Right kidney (tissue), 1 donor: Measurements from ENCODE around the gene NDUFS7.
A peak's percentile ranks its signal among the peaks of the same experiment; 100 is the strongest.
"Not testable (repeated sequence)": the region's sequence is repeated elsewhere in the genome, so short reads cannot be mapped to it uniquely, and the experiment has no call there.

Experiments used
- DNase-seq: peaks from one replicate; pipeline ENCODE4 v3.0.0-alpha.2; 2016

Gene NDUFS7

GRCh38 chr19:1417145-1417544, 33.4 kb downstream of the NDUFS7 start:
- no peak for DNase-seq

GRCh38 chr19:1417681-1418495, 34.2 kb downstream of the NDUFS7 start:
- no peak for DNase-seq

GRCh38 chr19:1418496-1418775, 34.7 kb downstream of the NDUFS7 start:
- no peak for DNase-seq

GRCh38 chr19:1418951-1419738, 35.4 kb downstream of the NDUFS7 start:
- DNase-seq = no peak

GRCh38 chr19:1420085-1420484, 36.4 kb downstream of the NDUFS7 start:
- DNase-seq = not testable (repeated sequence)

- no peak for DNase-seq
Measured at GRCh38 chr19:1420590-1420989, 36.9 kb downstream of the NDUFS7 start.

- no peak for DNase-seq
Measured at GRCh38 chr19:1421218-1421957, 37.7 kb downstream of the NDUFS7 start.

GRCh38 chr19:1421958-1422305, 38.2 kb downstream of the NDUFS7 start:
- no peak for DNase-seq

GRCh38 chr19:1422360-1422759, 38.7 kb downstream of the NDUFS7 start:
- DNase-seq = no peak

GRCh38 chr19:1422943-1423342, 39.2 kb downstream of the NDUFS7 start:
- no peak for DNase-seq

- peak; percentile 59 for DNase-seq
Measured at GRCh38 chr19:1423436-1424191, 39.9 kb downstream of the NDUFS7 start.

GRCh38 chr19:1424192-1424955, 40.7 kb downstream of the NDUFS7 start:
- peak; percentile 66 for DNase-seq

GRCh38 chr19:1425102-1425837, 41.6 kb downstream of the NDUFS7 start:
- no peak for DNase-seq

GRCh38 chr19:1425902-1426301, 42.2 kb downstream of the NDUFS7 start:
- no peak for DNase-seq

- DNase-seq = no peak
Measured at GRCh38 chr19:1426736-1427135, 43.0 kb downstream of the NDUFS7 start.

GRCh38 chr19:1427221-1427920, 43.7 kb downstream of the NDUFS7 start:
- DNase-seq = no peak

- no peak for DNase-seq
Measured at GRCh38 chr19:1428738-1429391, 45.2 kb downstream of the NDUFS7 start.

GRCh38 chr19:1429750-1430149, 46.0 kb downstream of the NDUFS7 start:
- DNase-seq = no peak

GRCh38 chr19:1430246-1430645, 46.5 kb downstream of the NDUFS7 start:
- no peak for DNase-seq
